PC-3 (cell line): Measurements from ENCODE around the gene INAFM2.

Source experiments
- EZH2 ChIP-seq: fragments of 300-600 bp; sonication (generic); IDR thresholded peaks from one replicate; pipeline ENCODE4 v1.6.1; 2017; ENCODE audit warnings: antibody characterized with exemption, mild to moderate bottlenecking, low read length; ENCODE audit not compliant: unreplicated experiment
- EZH2phosphoT487 ChIP-seq: fragments of 300-600 bp; sonication (generic); IDR thresholded peaks from 2 replicates; pipeline ENCODE4 v1.6.1; 2018; ENCODE audit warnings: mild to moderate bottlenecking, antibody characterized with exemption, low read length, borderline replicate concordance
- TF ChIP-seq, protein P1 (sequence below): fragments of 300-600 bp; sonication (generic); conservative IDR thresholded peaks from 2 replicates; pipeline ENCODE4 v1.5.1; 2017; ENCODE audit warnings: antibody characterized with exemption, low read depth, mild to moderate bottlenecking, low read length

DNA sequence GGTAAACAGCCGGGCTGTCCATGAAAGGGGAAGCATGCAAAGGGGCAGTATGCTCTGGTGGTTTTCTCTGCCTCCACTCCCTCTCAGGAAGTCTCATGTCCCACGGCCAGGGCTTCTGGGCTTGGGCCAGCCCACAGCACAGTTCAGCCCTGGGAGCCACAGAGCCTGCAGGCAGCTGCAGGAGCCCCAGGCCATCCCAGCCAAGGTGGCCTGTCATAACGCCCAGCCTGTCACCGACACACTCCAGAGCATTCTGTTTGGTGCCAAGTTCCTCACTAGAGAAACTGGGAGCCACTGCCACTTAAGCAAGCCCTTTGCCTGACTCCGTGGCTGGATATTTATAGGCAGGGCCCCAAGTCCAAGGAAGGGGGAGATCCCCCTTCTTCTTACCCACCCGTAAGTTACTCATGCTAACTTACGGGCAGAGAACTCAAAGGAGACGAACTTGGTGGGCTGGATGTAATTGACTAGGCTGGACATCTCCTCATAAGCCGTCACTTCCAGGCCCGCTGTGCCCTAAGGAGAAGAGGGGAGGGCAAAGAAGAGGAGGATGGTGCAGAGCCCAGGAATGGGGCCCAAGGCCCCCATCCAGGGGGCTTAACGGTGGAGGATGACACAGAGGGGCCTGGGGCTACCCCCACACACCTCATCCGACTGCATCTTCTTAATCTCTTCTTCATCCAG, 27.5 kb upstream of the INAFM2 start:
- TF ChIP-seq, protein P1, sequence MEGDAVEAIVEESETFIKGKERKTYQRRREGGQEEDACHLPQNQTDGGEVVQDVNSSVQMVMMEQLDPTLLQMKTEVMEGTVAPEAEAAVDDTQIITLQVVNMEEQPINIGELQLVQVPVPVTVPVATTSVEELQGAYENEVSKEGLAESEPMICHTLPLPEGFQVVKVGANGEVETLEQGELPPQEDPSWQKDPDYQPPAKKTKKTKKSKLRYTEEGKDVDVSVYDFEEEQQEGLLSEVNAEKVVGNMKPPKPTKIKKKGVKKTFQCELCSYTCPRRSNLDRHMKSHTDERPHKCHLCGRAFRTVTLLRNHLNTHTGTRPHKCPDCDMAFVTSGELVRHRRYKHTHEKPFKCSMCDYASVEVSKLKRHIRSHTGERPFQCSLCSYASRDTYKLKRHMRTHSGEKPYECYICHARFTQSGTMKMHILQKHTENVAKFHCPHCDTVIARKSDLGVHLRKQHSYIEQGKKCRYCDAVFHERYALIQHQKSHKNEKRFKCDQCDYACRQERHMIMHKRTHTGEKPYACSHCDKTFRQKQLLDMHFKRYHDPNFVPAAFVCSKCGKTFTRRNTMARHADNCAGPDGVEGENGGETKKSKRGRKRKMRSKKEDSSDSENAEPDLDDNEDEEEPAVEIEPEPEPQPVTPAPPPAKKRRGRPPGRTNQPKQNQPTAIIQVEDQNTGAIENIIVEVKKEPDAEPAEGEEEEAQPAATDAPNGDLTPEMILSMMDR = no peak
- TF ChIP-seq EZH2 (no peak), EZH2phosphoT487 (no peak)
